Measurements from ENCODE around the gene FAAP100. TPM values are rescaled to one million over a fixed set of nuclear protein-coding genes. Genes with fewer than 3 reads are reported as not detected.
"Not testable (repeated sequence)": the region's sequence is repeated elsewhere in the genome, so short reads cannot be mapped to it uniquely, and the experiment has no call there.

FAAP100 gene
- polyA plus RNA-seq, 1 donor from 2014 or later, result 56.3 TPM

- Histone ChIP-seq H3K9me3 (ENCODE audit: low read length) (no peaks in the 10 kb centered on the region), H2AFZ (ENCODE audit: low read depth, low read length) (no peak overlapping the region), H3K27ac (ENCODE audit: low read length) (no peak overlapping the region), H3K27me3 (ENCODE audit: insufficient read depth, low read depth, low read length) (no peaks in the 10 kb centered on the region), H3K36me3 (ENCODE audit: insufficient read depth, low read length) (no peaks in the 10 kb centered on the region), H3K4me2 (ENCODE audit: low read length) (no peak overlapping the region), H3K9ac (ENCODE audit: low read length) (no peak overlapping the region), H3K4me3 (ENCODE audit: low read length) (no peak overlapping the region), H3K9me2 (ENCODE audit: insufficient read depth, low read length) (no peaks in the 10 kb centered on the region), H3F3A (ENCODE audit: insufficient read depth, low read length, poor library complexity, severe bottlenecking) (no peaks in the 10 kb centered on the region), H4K20me1 (ENCODE audit: insufficient read depth) (no peaks in the 10 kb centered on the region), H3K79me2 (replicated peaks; ENCODE audit: insufficient read depth, low read length) (no peaks in the 10 kb centered on the region)
- TF ChIP-seq REST (IDR thresholded peaks at IDR 0.05; ENCODE audit: borderline replicate concordance) (no peak), TAF1 (IDR thresholded peaks at IDR 0.05; ENCODE audit: low read depth) (no peak), EZH2 (IDR thresholded peaks at IDR 0.05; ENCODE audit: borderline replicate concordance, insufficient read depth, low read length, poor library complexity, severe bottlenecking) (no peak), RAD21 (conservative IDR thresholded peaks at IDR 0.05) (no peak)
These were observed 37.5 kb upstream of the FAAP100 start for GRCh38 chr17:81589612-81590011.

GRCh38 chr17:81586096-81586495 lies 33.9 kb upstream of the FAAP100 start:
- H2AFZ ChIP-seq (ENCODE audit: low read depth, low read length), result no peak overlapping the region
- H3K9me2 ChIP-seq (ENCODE audit: insufficient read depth, low read length), result no peaks in the 10 kb centered on the region
- H4K20me1 ChIP-seq (ENCODE audit: insufficient read depth), result no peaks in the 10 kb centered on the region
- TF ChIP-seq SMC3 (conservative IDR thresholded peaks at IDR 0.05; ENCODE audit: poor library complexity), result no peak
- no peak for TF ChIP-seq MXI1 (conservative IDR thresholded peaks at IDR 0.05; ENCODE audit: poor library complexity, severe bottlenecking)
- TF ChIP-seq TAF1 (IDR thresholded peaks at IDR 0.05; ENCODE audit: low read depth), result no peak
- no peak for TF ChIP-seq REST (IDR thresholded peaks at IDR 0.05; ENCODE audit: borderline replicate concordance)
- TF ChIP-seq POLR2AphosphoS5 (IDR thresholded peaks at IDR 0.05), result no peak
- TF ChIP-seq EZH2 (IDR thresholded peaks at IDR 0.05; ENCODE audit: borderline replicate concordance, insufficient read depth, low read length, poor library complexity, severe bottlenecking), result no peak
- TF ChIP-seq CTCF (IDR thresholded peaks at IDR 0.05; ENCODE audit: poor library complexity, severe bottlenecking), result no peak
- no peak for TF ChIP-seq RAD21 (conservative IDR thresholded peaks at IDR 0.05)
- TF ChIP-seq EP300 (conservative IDR thresholded peaks at IDR 0.05; ENCODE audit: poor library complexity, severe bottlenecking), result no peak
- no peaks in the 10 kb centered on the region for H3K27me3 ChIP-seq (ENCODE audit: insufficient read depth, low read depth, low read length)
- H3K9ac ChIP-seq (ENCODE audit: low read length), result no peak overlapping the region
- H3K9me3 ChIP-seq (ENCODE audit: low read length), result no peaks in the 10 kb centered on the region
- H3K4me2 ChIP-seq (ENCODE audit: low read length), result no peak overlapping the region
- no peak overlapping the region for H3K27ac ChIP-seq (ENCODE audit: low read length)
- H3K36me3 ChIP-seq (ENCODE audit: insufficient read depth, low read length), result peaks cover 4% of the 10 kb centered on the region
- H3K79me2 ChIP-seq (replicated peaks; ENCODE audit: insufficient read depth, low read length), result no peaks in the 10 kb centered on the region
- H3K4me3 ChIP-seq (ENCODE audit: low read length), result no peak overlapping the region
- H3F3A ChIP-seq (ENCODE audit: insufficient read depth, low read length, poor library complexity, severe bottlenecking), result no peaks in the 10 kb centered on the region

- not testable (repeated sequence) for H3K4me2 ChIP-seq (ENCODE audit: low read length); H3K9ac ChIP-seq (ENCODE audit: low read length); H3K9me3 ChIP-seq (ENCODE audit: low read length); H3K27me3 ChIP-seq (ENCODE audit: insufficient read depth, low read depth, low read length); H3K4me3 ChIP-seq (ENCODE audit: low read length); H3K36me3 ChIP-seq (ENCODE audit: insufficient read depth, low read length); H2AFZ ChIP-seq (ENCODE audit: low read depth, low read length); H3K9me2 ChIP-seq (ENCODE audit: insufficient read depth, low read length); H3K27ac ChIP-seq (ENCODE audit: low read length); H4K20me1 ChIP-seq (ENCODE audit: insufficient read depth); H3F3A ChIP-seq (ENCODE audit: insufficient read depth, low read length, poor library complexity, severe bottlenecking); H3K79me2 ChIP-seq (replicated peaks; ENCODE audit: insufficient read depth, low read length)
These were observed 32.6 kb upstream of the FAAP100 start for GRCh38 chr17:81584771-81585170.
